Glutamatergic neuron (in vitro differentiated cells): ENCODE measurements around the gene DOLK. TPM values are rescaled to one million over a fixed set of nuclear protein-coding genes. Genes with fewer than 3 reads are reported as not detected.

Source experiments
- DNase-seq: peaks from one replicate; pipeline ENCODE4 v3.0.0; 2022
- H3K27ac Mint-ChIP-seq: one replicate; pipeline ENCODE4 v1.8.0; 2020; ENCODE audit warnings: mild to moderate bottlenecking, mixed read lengths, inconsistent platforms; ENCODE audit not compliant: unreplicated experiment
- H3K27me3 Mint-ChIP-seq: one replicate; pipeline ENCODE4 v1.8.0; 2020; ENCODE audit warnings: mild to moderate bottlenecking, moderate library complexity, mixed read lengths, inconsistent platforms; ENCODE audit not compliant: unreplicated experiment
- H3K36me3 Mint-ChIP-seq: one replicate; pipeline ENCODE4 v1.8.0; 2020; ENCODE audit warnings: mild to moderate bottlenecking, mixed read lengths, inconsistent platforms; ENCODE audit not compliant: unreplicated experiment
- H3K4me1 Mint-ChIP-seq: one replicate; pipeline ENCODE4 v1.8.0; 2020; ENCODE audit warnings: mild to moderate bottlenecking, low read depth, mixed read lengths, inconsistent platforms; ENCODE audit not compliant: unreplicated experiment
- H3K4me3 Mint-ChIP-seq: one replicate; pipeline ENCODE4 v1.8.0; 2020; ENCODE audit warnings: mild to moderate bottlenecking, mixed read lengths, inconsistent platforms; ENCODE audit not compliant: unreplicated experiment
- H3K9me3 Mint-ChIP-seq: one replicate; pipeline ENCODE4 v1.8.0; 2020; ENCODE audit warnings: mild to moderate bottlenecking, moderate library complexity, mixed read lengths, inconsistent platforms; ENCODE audit not compliant: unreplicated experiment
- CTCF ChIP-seq: fragments of 200-600 bp; sonication (generic); IDR thresholded peaks from one replicate; pipeline ENCODE4 v1.5.0; 2021; ENCODE audit not compliant: partially characterized antibody, unreplicated experiment
- total RNA-seq: library from RNA; stranded (reverse); fragmentation: NEBNext Ultra II Directional; extraction: Animal tissue kit (Norgen Biotek cat#: 25700); gene quantifications from one replicate; pipeline ENCODE4 v1.2.1, GENCODE V29; 2021; ENCODE audit not compliant: unreplicated experiment

Gene DOLK
- total RNA-seq, 1 donor from 2014 or later, result 16.6 TPM

DNA sequence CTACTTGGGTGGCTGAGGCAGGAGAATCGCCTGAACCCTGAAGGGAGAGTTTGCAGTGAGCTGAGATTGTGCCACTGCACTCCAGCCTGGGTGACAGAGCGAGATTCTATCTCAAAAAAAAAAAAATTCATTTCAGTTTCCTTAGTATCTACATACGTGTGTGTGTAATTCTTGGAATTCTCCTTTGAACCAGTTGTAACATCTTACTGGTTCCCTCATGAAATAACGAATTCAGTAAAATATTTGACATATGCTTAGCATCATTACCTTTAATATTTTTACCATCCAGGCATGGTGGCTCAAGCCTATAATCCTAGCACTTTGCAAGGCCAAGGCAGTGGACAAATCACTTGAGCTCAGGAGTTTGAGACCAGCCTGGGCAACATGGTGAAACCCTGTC, 17.8 kb downstream of the DOLK start:
- TF ChIP-seq CTCF, result no peak
- Mint-ChIP-seq H3K27ac (no peak overlapping the region), H3K9me3 (no peaks in the 10 kb centered on the region), H3K4me3 (no peak overlapping the region), H3K4me1 (peaks cover 2% of the 10 kb centered on the region), H3K36me3 (no peaks in the 10 kb centered on the region), H3K27me3 (peaks cover 4% of the 10 kb centered on the region)
- DNase-seq, result no peak

DNA sequence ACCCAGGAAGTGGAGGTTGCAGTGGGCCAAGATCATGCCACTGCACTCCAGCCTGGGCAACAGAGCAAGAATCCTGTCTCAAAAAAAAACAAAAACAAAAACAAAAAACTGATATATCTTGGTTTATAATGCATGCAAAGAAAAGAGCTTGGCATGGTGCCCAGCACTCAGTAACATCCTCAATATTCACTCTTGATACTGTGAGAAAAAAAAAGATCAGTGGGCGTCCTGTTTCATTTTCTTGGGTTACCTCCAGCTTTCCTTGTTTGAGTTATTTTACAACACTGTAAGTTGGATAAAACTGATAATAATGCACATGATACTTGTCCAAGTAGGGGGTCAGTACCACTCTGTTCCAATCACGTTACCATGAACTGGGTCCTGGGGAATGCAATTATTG, 18.8 kb downstream of the DOLK start:
- Mint-ChIP-seq H3K36me3 (no peaks in the 10 kb centered on the region), H3K9me3 (no peaks in the 10 kb centered on the region), H3K4me1 (peaks cover 2% of the 10 kb centered on the region), H3K4me3 (no peak overlapping the region), H3K27me3 (peaks cover 4% of the 10 kb centered on the region), H3K27ac (no peak overlapping the region)
- no peak for DNase-seq
- no peak for TF ChIP-seq CTCF

DNA sequence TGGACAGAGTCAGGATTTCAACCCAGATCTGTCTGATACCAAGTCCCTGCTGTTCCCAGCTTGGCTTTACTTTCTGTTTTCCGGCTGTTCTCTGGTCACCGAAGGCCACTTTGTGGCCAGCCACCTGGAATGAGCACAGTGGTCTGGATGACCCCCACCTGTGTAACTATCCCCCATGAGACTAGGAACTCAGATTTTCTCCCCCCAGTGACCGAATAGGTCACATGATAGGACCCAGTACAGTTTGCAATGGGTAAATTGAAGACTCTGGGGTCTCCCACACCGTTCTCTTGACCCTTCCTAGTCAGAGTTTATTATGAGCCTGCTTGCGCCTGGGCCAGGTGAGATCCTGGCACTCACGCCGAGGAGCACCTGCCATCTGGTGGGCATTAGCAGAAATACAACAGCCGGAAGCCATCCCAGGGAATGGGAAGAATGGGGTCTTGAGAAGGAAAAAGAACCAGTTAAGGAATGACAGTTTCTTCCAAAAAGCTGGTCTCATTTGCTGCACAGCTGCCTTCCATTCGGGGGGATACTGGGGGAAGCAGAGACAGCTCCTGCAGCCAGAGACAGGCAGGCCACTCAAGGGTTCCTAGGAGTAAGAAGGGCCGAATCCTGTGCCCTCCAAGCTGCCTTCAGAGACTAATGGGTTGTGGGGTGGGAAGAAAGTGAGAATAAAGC, 19.5 kb downstream of the DOLK start:
- Mint-ChIP-seq H3K27ac (peak overlapping the region; percentile 73), H3K9me3 (no peaks in the 10 kb centered on the region), H3K27me3 (peaks cover 4% of the 10 kb centered on the region), H3K4me1 (peaks cover 2% of the 10 kb centered on the region), H3K4me3 (peak overlapping the region; percentile 20), H3K36me3 (no peaks in the 10 kb centered on the region)
- DNase-seq, result peak; percentile 68
- TF ChIP-seq CTCF, result peak; percentile 79

DNA sequence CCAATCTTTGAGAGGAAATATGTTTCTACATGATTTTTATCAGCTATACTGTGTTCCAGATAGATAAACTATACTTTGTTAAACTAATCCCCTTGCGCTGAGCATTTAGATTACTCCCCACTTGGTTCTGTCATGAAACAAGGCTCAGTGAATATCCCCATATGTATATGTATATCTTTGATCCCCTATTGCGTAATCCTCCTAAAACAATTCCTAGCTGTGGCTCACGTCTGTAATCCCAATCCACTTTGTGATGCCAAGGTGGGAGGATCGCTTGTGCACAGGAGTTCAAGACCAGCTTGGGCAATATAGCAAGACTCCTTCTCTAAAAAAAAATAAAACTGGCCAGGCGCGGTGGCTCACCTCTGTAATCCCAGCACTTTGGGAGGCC, 23.9 kb downstream of the DOLK start:
- no peaks in the 10 kb centered on the region for H3K36me3 Mint-ChIP-seq

More for the DNA sequence above, 23.9 kb downstream of the DOLK start:
- no peak overlapping the region for H3K4me3 Mint-ChIP-seq
- peaks cover 17% of the 10 kb centered on the region for H3K4me1 Mint-ChIP-seq
- no peak for TF ChIP-seq CTCF
- DNase-seq, result no peak
- H3K27me3 Mint-ChIP-seq, result peaks cover 12% of the 10 kb centered on the region
- H3K27ac Mint-ChIP-seq, result peak overlapping the region; percentile 38
- H3K9me3 Mint-ChIP-seq, result peaks cover 6% of the 10 kb centered on the region
